NCI-H2196 treated with DMSO at 0.1 percent for 48 hours (cell line): ENCODE results near the gene NNMT.

Experiments
- DNase-seq: peaks from one replicate; lab custom pipeline; 2025; ENCODE audit not compliant: unreplicated experiment; lab: John Stamatoyannopoulos, UW

Gene NNMT

DNA sequence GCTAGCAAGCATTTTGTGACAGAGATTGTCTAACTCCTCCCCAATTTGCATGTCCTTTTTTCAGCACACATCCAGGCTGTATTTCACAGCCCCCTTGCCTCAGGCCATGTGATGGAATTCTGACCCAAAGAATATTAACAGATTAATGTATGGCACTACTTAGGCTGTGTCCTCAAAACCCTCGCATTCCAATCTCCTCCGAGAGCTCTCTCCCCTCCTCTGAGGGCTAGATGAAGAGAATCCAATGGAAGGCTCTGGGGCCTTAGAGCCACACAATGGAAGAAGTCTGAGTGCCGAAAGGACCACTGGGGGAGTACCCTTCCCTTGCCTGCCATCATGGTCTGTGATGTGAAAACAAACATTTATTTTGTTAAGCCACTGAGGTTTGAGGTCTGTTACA lies 13.7 kb upstream of the NNMT start:
- DNase-seq: no peak

DNA sequence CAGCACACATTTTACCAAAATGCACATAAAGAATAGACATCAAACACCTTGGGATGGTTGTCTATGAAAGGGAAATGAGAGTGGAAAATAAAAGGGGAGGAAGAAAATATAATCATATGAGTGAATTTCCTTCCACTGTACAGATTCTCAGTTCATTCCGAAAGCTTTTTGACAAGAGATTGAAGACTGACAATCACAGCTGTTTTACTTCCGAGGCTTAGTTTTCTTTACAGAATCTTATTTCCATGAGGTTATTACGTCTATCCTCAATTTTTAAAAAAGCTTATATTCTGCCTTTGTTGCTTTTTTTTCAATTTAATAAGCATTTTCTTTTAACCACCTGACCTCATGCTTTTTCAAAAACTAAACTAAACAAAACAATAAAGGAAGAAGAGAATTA lies 12.8 kb upstream of the NNMT start:
- no peak for DNase-seq

DNA sequence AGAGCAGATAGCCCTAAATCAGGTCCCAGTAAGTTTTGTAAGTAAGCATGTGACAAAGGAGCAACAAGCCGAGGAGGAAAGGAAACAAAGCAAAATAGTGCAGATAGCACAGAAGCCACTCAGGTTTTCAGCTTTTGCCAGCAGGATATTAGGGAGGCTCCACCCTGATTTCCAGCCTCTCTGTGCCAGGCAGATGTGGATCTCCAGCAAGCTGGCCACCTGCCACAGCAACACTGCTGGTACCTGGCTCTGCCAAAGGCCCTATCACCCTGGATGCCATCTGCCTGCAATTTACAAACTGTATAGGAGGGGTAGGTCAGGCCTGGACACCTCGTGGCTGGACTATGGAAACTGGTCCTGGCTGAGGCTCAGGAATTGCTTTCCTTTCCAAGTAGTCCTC lies 12.2 kb upstream of the NNMT start:
- peak; percentile 64 for DNase-seq

DNA sequence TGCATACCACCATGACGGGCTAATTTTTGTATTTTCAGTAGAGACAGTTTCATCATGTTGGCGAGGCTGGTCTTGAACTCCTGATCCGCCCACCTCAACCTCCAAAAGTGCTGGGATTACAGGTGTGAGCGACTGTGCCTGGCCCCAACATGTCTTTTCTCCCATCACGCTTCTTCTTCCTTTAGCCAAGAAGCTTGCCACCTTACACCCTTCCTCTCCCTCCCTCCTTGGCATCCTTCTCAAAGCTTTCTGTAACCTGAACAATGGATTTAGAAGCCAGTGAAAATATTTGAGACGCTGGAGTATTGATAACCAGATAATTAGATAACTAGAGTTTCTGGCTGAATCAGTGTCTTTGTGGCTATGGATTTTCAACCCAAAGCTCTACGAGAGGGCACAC lies 11.3 kb upstream of the NNMT start:
- no peak for DNase-seq

DNA sequence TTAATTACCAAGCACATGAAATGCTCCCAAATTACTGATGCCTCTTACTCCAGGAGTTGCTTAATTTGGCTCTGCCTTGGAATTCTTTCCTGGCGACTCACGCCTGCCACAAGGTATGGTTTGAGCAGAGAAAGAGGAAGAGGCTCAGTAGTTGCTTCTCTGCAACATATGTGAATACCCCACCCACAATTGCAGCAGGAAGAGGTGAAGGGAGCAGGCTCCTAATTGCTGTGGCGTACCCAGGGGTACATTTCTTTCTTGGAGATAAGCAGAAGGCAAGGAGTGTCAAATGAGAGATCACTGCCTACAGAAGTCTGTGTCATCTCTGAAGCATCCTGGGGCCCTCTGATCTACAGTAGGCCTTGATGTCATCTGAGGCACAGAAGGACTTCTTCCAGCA lies 10.6 kb upstream of the NNMT start:
- no peak for DNase-seq

DNA sequence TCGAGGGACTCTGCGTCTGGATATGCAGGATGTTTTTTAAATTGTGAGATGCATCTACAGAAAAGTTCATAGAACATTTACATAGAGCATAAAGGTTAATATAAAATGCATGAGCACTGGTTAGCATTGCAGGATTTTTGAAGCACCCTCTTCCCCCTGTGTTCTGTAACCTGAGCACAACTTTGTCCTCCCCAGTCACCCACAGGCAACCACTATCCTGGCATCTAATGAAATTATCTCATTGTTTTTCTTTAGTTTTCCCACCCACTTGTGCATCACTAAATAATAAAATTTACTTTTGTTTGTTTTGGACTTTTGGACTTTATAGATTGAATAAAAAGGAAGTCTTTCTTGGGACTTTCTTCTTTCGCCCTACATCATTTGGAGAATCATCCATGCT lies 10.0 kb upstream of the NNMT start:
- no peak for DNase-seq

DNA sequence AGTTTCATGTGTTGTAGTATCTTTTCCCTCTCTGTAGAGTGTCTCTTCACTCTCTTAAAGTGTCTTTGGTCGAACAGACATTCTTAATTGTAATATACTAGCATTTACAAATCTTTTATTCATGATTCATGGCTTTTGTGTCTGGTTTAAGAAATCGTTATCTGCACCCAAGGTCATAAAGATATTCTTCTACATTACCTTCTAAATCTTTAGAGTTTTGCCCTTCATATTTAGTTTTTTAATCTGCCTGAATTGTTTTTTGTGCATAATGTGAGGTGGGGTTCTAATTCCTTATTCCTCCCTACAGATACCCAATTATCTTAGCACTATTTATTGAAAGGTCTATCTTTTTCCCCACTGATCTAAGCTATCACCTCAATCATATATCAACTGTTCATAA lies 9.0 kb upstream of the NNMT start:
- no peak for DNase-seq

DNA sequence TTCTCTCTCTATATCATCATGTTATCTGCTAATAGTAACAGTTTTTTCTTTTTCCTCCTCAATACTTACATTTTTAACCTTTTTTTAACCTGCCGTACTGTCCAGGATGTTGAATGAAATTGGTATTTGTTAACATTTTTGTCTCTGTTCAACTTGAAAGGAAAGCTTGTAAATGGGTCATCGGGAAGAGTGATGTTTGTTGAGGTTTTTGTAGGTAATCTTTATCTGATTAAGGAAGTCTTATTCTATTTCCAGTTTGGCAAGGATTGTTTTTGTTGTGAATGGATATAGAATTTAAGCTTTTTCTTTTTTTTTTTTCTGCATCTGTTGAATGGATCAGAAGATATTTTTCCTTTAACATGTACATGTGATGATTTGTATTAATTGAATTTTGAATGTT lies 8.1 kb upstream of the NNMT start:
- no peak for DNase-seq

DNA sequence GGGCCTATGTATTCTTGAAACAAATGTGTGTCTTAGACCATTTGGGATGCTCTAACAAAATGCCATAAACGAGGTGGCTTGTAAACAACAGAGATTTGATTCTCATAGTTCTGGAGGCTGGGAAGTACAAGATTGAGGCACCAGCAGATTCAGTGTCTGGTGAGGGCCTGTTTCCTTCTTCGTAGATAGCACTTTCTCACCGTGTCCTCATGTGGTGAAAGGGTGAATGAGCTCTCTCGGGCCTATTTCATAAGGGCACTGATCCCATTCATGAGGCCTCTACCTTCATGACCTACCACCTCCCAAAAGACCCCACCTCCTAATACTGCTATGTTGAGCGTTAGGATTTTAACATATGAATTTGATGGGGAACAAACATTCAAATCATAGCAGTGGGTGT lies 6.4 kb upstream of the NNMT start:
- no peak for DNase-seq

DNA sequence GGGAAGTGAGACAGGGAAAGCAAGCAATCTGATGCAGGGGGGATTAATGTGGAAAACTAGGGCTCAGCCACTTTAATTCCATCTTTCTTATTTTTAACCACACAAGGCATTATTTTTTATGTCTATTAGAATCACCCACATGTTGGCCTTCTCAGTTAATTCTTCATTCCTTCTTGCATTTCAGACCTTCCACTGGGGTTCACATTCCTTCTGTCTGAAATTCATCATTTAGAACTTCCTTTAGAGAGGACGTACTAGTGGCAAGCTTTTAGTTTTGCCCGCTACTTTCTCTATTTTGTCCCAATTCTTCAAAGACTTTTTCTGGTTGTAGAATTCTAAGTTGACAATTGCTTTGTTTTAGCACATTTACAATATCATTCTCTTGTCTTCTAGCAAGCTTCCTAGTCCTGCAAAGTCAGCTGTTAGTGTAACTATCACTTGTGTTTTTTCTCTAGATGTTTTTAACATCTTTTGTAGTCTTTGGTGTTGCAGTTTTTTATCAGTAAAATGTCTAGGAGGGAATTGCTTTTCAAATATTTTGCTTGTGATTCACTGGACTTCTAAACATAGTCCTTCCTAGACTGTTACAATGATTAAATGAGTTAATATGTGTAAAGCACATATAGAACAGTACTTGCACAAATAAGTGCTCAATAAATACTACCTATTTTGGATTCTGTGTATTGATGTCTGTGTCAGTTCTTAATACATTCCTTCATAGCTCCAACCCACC lies 5.5 kb upstream of the NNMT start:
- no peak for DNase-seq

DNA sequence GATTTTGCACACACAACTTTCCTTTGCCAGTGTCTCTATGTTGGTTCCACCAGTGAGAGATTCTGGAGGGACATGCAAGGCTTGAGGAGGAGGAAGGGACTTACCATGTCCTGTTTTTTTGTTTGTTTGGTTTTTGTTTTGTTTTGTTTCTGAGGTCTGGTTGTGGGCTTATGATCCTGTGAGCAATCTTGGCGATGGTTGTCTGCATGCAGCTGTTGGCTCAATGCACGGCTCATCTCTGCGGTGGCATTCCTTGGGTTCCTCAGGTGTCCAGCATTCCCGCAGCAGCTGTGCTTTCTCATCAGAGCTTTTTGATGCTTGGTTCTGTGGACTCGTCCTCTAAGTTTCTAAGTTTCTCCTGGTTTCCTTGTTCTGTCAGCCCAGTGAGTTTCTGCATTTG lies 4.8 kb upstream of the NNMT start:
- DNase-seq: no peak

DNA sequence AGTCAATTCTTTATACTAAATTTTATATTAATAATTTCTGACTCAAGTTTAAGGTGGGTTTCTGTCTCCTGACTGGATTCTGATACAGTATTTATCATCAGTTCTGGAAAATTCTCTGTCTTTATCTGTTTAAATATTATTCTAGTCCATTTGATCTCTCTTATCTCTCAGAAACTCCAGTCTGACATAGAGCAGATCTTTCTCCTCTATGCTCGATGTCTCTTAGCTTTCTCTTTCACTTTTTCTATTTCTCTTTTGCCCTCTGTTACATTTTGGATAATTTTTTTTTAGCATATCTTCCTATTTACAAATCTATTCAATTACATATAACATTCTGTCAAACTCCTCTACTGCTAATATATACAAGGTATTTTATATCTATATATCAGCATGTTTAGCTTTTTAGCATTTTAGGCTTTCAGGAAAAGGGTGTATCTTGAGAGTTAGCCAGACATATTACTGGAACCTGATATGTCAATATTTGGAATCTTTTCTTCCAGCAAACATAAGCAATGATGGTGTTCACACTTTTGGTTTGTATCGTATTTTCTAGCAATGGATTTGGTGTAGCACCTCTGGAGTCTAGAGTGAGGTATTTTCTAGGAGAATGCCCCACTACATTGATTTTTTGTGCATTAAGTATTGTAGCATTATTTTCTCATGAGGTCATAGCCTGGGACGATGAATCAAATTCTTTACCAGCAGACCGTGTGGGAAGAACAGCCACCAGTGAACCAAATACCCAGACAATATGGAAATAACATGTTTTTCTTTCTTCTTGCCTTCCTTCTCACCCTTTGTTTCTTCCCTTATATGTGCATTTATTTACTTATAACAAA lies 4.1 kb upstream of the NNMT start:
- no peak for DNase-seq

DNA sequence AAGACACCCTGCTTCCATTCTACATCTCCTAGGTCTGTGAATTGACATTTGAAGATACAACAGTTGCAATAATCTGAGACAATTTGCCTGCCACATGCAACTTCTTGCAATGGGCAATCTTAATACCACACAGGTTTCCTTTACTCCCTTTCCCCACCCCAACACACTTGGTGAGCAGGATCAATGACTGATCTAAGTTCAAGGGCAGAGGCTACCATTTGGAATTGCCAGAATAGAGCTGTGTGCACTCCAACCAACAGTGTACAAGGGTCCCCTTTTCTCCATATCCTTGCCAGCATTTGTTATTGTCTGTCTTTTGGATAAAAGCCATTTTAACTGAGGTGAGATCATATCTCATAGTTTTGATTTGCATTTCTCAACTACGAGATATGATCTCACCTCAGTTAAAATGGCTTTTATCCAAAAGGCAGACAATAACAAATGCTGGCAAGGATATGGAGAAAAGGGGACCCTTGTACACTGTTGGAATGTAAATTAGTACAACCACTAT lies 2.9 kb upstream of the NNMT start:
- no peak for DNase-seq

DNA sequence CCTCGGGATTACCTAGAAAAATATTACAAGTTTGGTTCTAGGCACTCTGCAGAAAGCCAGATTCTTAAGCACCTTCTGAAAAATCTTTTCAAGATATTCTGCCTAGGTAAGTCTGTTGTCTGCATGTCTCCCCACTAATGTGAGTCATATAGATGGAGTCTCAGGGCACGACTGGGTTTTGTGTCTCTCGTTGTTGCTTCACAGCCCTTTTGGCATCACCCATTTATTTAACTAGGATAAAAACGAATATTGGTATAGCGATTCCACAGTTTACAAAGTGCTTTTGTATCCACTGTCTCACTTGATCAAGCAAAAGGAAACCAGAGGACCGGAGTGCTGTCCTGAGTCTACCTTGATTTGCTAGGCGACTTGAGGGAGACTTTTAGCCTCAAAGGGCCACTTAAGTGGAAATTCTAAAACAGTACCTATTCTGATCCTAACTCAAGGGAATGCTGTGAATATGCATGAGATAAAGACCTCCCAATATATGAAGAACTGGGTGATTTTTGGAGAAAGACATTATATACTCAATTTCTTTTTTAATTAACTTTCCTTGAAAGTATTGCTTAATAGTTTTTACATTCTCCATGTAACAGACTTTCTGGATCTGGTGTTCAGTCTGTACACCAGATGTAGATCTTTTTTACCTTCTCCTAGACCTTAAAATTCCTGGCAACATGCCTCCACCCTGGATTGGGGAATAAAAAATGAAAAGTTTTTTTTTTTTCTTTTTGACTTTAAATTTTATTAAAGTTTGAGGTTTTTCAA lies 590 bp downstream of the NNMT start:
- no peak for DNase-seq

DNA sequence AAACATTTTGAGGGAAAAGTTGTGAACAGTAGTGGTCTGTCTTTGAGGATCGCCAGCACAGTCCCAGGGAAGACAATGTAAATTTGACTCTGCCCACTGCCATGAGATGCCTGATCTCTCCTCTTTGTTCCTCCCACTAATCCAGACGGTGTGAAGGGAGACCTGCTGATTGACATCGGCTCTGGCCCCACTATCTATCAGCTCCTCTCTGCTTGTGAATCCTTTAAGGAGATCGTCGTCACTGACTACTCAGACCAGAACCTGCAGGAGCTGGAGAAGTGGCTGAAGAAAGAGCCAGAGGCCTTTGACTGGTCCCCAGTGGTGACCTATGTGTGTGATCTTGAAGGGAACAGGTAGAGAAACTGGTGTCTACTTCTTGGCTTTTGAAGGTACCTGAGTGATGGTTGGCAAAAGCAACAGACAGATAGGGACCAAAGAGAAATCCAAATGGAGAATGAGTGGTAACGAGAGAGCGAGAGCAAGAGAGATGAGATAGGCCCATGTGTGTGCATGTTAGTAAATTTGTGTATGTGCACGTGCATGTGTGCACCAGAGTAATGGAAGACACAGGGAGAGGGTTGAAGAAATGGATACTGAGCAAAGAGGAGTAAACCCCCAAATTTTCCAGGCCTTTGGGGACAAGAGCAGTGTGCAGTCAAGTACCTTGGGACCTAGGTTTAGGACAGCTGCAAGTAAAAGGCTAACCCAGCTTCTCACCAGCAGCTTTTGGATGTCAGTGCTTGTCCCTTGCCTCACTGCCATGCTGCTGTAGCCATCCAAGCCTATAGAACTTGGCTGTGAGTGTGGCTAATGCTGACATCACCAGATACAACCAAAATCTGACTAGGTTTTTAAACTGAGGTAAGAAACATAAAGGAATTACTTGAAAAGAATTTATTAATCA lies 1.9 kb downstream of the NNMT start:
- DNase-seq: no peak

DNA sequence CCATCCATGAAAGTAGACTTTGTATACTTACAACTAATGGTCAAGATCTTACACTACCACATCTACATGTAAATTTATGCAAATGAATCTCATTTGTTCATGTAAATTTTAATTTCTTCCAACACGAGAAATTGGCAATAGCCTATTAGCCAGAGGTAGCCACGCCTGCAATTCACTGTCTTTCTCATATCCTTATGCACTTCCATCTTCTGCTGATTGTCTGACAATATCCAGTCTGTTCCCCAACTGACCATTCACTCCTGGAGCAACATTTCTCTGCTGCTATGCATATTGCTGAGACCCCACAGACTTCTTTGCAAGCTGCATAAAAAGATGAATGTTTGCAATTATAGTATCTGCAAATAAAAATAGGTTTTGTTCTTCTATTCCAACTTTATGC lies 2.5 kb downstream of the NNMT start:
- no peak for DNase-seq

DNA sequence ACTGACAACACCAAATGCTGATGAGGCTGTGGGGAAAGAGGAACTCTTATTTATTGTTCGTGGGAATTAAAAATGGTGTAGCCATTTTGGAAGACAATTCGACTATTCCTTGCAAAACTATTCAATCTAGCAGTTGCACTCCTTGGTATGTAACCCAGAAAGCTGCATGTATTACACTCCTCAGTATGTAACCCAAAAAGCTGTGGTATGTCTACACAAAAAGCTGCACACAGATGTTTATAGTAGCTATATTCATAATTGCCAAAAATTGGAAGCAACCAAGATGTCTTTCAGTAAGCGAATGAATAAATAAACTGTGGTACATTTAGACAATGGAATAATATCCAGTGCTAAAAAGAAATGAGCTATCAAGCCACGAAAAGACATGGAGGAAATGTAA lies 4.9 kb downstream of the NNMT start:
- no peak for DNase-seq

DNA sequence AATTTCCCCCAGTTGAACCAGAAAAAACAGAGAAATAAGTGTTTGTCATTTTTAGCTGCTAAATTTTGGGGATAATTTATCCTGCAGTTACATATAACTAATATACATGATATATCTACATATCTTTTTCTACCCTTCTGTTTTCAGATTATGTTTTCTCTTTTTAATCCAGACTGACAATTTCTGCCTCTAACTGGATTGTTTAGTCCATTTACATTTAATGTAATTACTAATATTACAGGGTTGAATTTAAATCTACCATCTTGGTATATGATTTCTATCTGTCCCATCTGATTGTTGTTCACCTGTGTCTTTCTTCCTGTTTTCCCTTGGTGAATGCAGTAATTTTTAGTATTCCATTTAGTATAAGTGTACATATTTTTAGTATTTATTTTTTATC lies 5.7 kb downstream of the NNMT start:
- no peak for DNase-seq

DNA sequence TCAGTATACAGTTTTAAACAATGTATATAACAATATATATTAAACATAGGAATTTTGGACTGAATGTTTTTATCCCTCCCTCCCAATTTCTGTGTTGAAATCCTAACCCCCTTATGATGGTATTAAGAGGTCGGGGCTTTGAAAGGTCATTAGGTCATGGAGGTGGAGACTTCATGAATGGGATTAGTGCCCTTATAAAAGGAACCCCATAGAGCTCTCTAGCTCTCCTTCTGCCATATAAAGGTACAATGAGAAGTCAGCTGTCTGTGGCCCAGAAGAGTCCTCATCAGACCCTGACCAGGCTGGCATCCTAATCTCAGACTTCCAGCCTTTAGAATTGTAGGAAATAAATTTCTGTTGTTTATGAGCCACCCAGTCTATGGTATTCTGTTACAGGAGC lies 6.5 kb downstream of the NNMT start:
- no peak for DNase-seq

DNA sequence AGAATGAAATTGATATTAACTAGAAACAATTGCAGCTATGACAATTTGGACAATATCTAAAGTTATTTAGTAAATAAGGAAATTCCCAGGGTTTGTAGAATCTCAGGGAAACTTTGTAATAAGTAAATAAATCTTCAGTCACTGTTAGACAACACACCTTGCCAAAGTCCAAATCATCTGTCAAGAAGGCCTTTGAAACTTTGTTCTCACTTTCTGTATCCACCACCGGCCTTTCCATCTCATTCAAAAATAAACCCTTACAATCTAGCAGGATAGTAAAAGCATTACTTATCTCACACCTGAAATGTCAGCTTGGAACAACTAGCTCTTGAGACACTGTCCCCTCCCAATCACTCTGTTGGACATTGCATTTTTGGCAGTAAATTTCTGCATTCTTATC lies 7.9 kb downstream of the NNMT start:
- DNase-seq: no peak

DNA sequence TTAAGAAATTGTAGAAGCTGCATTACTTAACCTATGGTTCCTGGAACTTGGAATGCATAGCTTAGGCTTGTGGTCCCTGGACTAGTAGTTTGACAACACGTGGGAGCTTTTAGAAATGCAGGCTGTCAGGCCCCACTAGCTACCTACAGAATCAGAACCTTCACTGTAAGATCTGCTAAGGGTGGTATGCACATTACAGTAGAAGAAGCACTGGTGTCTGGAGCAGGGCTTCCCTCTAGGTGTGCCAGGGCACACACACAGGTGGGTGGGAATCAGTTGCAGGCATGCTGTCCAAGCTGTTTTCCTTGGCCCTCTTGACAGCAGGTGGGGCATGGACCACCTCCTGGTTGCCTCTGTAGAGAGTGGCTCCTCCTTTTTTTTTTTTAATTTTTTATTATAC lies 8.8 kb downstream of the NNMT start:
- DNase-seq: no peak
